GM21786 (cell line): ENCODE results near the gene HTD2.
"Not testable (repeated sequence)": the region's sequence is repeated elsewhere in the genome, so short reads cannot be mapped to it uniquely, and the experiment has no call there.

Source experiments
- ATAC-seq: cut with Tn5 transposase; IDR thresholded peaks from one replicate; pipeline ENCODE4 v1.9.1; 2021; ENCODE audit not compliant: unreplicated experiment

HTD2 gene

DNA sequence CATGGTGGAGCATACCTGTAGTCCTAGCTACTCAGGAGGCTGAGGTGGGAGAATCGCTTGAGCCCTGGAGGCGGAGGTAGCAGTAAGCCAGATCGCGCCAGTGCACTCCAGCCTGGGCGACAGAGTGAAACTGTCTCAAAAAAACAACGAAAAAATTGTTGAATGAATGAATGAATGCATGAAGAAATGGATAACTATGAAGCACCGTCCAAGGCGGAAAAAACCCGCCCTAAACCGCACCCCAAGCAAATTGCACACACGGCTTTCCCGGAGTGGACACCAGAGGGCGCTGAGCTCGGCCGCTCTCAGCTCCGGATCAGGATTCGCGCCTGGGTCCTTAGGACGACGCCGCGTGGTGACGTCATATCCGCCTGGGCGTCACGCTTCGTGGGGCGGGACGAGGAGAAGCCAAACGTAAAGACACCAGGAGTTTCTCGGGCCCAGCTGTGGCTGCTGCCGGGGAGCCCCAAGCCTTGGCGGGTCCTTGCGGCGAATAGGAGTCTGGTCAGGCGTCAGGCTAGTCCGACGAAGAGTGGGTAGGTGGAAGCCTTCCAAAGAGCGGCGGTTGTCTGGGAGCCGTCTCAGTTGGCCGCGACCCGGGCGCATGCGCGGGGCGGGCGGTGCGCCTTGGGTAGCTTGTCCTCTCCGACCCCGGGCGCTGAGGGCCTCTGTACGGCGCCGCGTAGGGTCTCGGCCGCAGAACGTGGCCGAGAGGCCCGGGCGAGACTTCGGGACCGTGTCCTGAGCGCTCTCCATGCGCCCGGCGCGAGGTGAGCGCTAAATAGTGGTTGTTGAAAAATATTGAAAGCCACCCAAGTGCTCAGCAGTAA is at the start of gene HTD2, which contains the start of gene RPP14:
Gene HTD2 (plus strand): TSS at position 639 of the 830 bp plus-strand sequence. CDS start 11,094 bp downstream, outside the sequence.
Gene RPP14 (plus strand): TSS at position 364 of the 830 bp plus-strand sequence. CDS start 4,085 bp downstream, outside the sequence.
- ATAC-seq, result peak; percentile 86

- ATAC-seq, result no peak
These were observed 47.8 kb upstream of the HTD2 start for GRCh38 chr3:58258392-58259055.

GRCh38 chr3:58260261-58260731 is 46.0 kb upstream of the HTD2 start:
- no peak for ATAC-seq

- ATAC-seq, result no peak
These were observed 45.6 kb upstream of the HTD2 start for GRCh38 chr3:58260733-58261132.

DNA sequence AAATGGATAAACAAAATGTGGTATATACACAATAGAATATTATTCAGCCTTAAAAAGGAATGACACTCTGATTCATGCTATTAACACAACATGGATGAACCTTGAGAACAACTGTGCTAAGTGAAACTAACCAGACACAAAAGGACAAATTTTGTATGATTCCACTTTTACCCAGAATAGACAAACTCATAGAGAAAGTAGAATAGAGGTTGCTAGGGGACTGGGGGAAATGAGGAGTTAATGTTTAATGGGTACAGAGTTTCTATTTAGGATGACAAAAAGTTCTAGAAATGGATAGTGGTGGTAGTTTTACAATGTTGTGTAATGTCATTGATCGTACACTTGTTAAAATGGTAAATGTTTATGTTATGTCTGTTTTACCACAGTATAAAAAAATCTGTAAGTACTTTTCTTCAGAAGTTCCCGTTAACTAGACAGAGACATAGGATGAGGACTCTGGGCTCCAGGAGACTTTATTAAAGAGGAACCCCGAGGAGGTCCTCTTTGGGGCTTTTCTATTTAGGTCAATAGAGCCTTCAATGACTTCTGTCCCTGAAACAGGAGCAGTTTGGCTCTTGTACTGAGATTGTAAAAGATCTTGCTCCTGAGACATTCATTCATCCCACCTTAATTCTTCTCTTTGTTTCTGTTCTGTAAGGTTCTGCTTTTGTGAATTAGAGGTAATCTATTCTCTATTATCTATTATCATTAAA is 44.2 kb upstream of the HTD2 start:
- ATAC-seq, result peak; percentile 85

DNA sequence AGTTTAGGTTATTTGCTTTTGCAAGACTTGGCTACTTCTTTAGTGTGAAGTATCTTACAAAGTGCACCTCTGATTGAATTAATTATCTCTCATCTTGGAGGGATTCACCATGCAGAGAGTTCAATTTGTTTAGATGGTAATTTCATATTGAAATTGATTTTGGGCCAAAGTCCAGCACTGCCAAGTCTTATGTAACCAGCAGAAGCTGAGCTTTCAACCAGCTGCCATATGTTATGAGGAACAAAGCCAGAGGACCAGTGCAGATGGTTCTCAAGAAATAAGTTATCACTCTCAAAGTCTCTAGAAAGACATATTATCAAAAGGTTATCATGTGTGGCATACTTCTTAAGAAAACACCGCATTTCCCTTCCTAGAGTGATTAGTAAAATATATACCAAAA is 39.7 kb upstream of the HTD2 start:
- ATAC-seq, result no peak

DNA sequence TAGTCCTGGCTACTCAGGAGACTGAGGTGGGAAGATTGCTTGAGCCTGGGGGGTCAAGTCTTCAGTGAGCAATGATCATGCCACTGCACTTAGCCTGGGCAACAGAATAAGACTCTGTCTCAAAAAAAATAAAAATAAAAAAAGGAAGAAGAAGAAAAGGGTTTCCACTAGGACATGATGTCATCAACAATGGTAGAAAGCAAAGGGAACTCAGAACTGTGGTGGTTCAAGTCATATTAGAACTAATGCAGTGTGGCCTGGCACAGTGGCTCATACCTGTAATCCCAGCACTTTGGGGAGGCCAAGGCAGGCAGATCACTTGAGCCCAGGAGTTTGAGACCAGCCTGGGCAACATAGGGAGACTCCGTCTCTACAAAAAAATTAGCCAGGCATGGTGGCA is 38.8 kb upstream of the HTD2 start:
- ATAC-seq, result not testable (repeated sequence)

DNA sequence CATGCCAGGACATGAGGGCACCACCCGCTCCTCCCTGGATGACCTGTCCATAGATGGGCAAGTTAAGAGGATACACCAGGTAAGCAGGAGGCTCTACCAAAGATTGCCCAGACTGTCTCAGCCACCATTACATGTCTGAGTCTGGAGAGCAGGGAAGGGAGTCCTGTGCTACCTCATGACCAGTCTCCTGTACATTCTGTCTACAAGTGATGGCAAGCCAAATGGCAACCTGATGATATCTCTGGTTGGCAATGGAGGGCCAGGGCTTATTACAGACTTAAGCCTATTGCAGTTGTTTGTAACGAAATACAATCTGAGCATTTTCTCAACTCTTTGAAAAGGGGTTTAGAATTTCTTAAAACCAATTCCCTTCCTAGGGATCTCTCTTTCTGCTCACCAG is 37.0 kb upstream of the HTD2 start:
- no peak for ATAC-seq

GRCh38 chr3:58270485-58270884 is 35.8 kb upstream of the HTD2 start:
- no peak for ATAC-seq

DNA sequence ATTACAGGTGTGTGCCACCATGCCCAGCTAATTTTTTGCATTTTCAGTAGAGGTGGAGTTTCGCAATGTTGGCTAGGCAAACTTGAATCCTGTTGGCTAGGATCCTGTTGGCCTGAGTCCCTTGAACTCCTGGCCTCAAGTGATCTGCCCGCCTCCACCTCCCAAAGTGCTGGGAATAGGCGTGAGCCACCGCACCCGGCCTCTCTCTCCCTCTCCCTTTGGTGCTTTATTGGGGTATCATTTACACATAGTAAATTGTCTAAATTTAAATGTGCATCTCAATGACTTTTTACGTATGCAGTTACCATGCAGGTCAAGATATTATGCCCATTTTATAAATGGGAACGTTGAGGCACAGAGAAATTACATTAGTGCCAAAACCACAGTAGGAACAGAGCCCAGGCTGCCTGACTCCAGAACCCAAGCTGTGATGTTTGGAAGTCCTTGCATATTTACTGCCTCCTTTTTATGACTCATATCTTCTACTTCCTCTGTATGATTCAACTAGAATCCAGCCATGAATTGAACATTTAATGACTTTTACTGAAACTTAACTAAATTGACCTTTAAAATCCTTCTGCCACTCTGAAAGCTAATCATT is 34.3 kb upstream of the HTD2 start:
- no peak for ATAC-seq

DNA sequence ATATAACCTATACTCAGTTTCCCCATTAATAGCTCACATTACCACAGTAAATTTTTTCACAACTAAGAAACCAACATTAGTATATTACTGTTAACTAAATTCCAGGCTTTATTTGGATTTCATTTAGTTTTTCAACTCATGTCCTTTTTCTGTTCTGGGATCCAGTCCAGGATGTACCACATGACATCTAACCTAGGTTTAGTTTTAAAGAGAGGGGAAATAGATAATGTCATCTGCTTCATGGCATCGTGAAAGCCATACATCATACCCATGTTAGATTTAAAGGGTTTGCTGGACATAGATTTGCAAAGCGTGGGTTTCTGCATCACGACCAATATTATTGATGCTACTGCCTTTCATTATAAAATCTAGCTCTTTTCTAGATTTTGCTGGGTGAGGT is 33.4 kb upstream of the HTD2 start:
- ATAC-seq, result no peak

DNA sequence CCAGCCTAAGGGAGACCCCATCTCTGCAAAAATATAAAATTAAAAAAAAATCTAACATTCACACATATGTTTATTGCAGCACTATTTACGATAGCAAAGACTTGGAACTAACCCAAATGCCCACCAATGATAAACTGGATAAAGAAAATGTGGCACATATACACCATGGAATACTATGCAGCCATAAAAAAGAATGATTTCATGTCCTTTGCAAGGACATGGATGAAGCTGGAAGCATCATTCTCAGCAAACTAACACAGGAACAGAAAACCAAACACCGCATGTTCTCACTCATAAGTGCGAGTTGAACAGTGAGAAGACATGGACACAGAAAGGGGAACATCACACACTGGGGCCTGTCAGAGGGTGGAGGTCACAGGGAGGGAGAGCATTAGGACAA is 33.0 kb upstream of the HTD2 start:
- not testable (repeated sequence) for ATAC-seq

- ATAC-seq, result no peak
These were observed 32.2 kb upstream of the HTD2 start for GRCh38 chr3:58274027-58274614.

GRCh38 chr3:58281069-58281468 is 25.3 kb upstream of the HTD2 start:
- no peak for ATAC-seq

DNA sequence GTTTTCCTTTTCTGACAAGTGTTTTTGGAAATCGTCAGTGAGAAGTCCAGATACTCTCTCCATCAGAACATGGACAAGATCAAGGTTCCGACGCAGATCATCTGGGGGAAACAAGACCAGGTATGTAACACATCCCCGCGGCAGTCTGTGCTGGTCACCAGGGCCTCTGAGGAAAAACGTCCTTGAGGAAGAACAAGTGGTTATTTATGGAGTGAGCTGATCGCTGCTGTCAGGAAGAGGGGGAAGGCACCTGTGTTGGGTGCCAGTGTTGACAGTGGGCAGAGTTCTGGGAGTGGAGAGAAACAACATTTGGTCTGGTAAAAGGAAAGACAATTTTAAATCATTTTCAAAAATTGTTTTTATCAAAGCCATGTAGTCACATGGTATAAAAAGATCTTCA is 21.0 kb upstream of the HTD2 start:
- ATAC-seq, result no peak

DNA sequence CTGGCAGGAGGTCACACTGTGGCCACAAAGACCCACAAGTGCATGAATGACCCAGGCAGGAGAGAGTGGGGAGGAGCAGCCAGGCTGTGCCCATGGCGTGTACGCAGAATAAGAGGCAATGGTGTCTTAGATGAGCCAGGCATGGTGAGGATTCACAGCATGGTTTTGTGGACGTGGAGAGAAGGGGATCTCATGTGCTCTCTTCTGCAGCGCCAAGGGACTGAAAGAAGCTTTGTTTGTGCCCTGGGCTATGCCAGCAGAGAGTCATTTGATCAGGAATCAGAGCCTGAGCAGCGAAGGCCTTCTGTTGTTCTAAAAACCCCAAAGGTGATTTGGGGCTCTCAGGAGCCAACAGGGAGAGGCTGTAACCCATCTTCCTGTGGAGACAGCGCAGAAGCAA is 19.0 kb upstream of the HTD2 start:
- ATAC-seq, result no peak

DNA sequence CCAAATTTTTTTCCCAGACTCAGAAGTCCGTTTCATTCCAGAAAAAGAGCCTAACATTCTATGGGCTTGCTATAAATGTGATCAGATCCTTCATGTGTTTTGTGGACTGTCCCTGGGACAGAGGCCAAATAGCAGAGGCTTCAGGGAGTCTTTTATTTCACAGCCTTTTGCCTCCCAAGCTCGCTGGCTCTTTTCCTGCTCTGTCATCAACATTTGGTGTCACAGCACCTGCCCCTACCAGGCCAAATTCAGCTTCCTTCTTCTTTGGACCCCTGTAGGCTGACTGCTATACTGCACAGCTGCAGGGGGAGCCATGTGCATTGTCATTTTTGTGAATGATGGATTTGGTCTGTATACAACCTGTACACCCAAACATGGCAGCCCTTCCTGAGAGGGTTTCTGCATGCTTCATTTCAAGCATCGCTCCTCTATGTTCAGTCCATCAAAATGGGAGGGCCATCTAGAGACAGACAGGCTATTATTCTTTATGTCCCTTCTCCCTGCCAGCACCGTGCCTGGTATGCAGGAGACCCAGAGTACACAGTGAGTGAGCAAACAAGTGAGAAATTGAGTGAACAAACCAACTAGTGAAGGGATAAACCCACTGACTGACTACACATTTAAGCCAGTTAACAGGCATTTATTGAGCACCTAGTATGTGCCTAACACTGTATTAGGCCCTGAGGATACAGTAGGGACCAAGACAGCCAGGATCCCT is 18.1 kb upstream of the HTD2 start:
- no peak for ATAC-seq

GRCh38 chr3:58288964-58289613 is 17.2 kb upstream of the HTD2 start:
- ATAC-seq, result not testable (repeated sequence)

- not testable (repeated sequence) for ATAC-seq
These were observed 15.9 kb upstream of the HTD2 start for GRCh38 chr3:58290446-58290845.
